DMS 273 (cell line): Measurements from ENCODE around the gene PALLD.
A peak's percentile ranks its signal among the peaks of the same experiment; 100 is the strongest.

ENCODE experiments used
- DNase-seq: peaks from one replicate; lab custom pipeline; 2025; ENCODE audit not compliant: unreplicated experiment; lab: John Stamatoyannopoulos, UW

PALLD gene

GRCh38 chr4:168844353-168845049, 347.6 kb downstream of the PALLD start:
- no peak for DNase-seq

GRCh38 chr4:168845897-168846296, 349.0 kb downstream of the PALLD start:
- no peak for DNase-seq

- no peak for DNase-seq
These were observed 349.6 kb downstream of the PALLD start for GRCh38 chr4:168846414-168846813.

DNA sequence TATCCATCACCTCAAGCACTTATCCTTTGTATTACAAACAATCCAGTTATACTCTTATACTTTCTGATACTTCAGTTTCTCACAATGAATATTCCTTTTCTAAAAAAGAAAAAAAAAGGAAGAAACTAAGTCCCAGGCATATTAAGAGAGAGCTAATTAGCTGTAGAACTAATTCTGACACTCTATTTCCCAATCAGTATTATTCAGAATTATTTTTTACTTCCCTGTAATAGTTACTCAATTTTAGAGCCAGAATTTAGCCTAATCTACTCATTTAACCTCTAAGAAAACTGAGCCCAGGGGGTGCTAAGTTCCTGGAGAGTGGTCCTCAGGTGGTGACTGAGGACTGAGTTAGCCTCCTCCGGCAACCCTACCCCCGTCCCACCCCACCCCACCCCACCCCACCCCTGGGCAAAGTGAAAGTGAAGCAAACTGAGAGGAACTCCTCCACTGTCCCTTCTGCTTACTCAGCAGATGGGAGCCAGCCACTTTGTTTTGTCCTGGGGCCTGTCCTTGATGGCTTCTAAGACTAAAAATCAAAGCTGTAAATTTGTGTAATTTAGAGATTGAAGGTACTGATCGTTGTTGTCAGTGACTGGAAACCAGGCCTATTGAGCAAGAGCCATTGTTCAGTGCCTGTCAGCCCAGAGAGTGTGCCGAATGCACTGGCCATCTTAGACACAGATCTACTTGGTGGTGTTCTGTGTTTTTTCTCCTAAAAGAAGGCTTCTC, 351.1 kb downstream of the PALLD start:
- DNase-seq, result peak; percentile 6

DNA sequence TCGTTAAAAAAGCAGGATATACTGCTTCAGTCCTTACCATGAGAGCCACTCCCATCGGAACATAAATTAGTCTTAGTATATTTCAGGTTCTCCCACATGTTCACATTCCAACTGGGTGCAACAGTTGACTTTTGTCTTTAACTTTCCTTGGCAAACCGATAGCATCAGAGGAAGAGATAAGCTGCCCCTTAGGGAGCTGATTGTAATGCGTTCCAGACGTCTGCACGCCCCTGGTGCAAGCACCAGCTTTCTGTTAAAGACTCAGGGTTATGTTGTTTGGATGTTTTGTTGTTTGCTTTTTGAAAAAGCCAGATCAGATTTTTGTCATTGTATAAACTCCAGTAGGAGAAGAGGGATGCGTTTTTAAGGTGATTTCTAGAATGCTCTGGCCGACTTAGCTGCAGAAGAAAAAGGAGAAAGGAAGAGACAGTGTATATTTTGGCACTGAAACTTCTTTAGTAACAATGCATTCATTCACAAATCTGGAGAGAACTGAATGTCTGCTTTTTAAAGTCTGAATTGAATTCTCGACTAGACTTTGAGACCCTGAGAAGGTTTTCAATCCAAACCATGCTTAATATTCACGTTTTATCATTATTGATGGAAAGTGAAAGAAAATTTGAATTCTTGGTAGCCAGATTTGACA, 352.3 kb downstream of the PALLD start:
- peak; percentile 21 for DNase-seq

- DNase-seq, result no peak
These were observed 353.1 kb downstream of the PALLD start for GRCh38 chr4:168849997-168850396.

DNA sequence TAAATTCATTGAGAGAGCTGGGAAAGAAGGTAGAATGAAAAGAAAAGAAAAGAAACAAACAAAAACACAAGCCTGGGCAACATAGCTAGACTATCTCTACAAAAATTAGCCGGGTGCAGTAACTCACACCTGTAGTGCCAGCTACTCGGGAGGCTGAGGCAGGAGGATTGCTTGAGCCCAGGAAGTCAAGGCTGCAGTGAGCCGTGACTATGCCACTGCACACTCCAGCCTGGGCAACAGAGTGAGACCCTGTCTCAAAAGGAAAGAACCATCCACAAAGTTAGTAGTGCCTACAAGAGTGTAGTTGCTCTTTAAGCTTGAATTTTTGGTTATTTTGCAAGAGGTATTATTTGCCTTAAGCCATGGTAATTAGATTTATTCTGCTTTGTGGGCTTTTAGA, 355.5 kb downstream of the PALLD start:
- DNase-seq, result no peak

GRCh38 chr4:168852933-168853713, 356.3 kb downstream of the PALLD start:
- DNase-seq, result no peak

DNA sequence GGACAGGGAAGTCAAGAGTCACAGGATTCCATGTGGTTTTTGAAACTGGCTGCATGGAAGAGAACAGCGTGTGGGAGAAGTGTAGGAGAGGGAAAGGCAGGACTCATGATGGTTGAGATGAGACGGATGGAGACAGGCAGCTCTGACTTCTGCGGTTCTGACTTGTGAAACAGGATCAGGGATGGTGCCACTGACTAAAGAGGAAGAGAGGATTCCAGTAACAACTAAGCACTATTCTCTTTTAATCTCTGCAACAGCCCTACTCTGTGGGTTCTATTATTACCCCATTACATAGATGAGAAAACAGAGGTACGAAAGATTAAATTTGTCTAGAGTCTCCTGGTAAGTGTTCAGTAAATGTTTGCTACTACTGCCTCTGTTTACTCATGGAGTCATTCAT, 356.9 kb downstream of the PALLD start:
- no peak for DNase-seq

- no peak for DNase-seq
These were observed 357.6 kb downstream of the PALLD start for GRCh38 chr4:168854350-168854921.

- DNase-seq, result no peak
These were observed 359.5 kb downstream of the PALLD start for GRCh38 chr4:168856312-168856711.

DNA sequence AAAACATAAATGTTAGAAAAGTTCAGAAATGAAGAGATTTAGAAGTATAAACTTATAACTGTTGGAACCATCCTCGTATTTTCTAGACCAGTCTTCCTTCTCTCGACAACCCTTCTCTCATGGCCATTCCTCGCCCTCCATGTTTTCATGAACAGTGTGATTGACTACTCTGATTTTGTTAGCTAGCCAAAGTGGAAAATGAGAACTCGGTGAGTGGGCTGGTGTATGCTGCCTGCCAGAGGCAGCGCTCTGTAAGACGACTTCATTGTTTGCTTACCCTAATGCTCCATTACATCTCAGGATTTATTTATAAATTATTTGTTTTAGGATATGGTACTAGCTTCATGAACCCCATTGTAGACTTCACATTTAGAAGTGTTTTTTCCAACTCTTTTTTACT, 360.2 kb downstream of the PALLD start:
- no peak for DNase-seq

DNA sequence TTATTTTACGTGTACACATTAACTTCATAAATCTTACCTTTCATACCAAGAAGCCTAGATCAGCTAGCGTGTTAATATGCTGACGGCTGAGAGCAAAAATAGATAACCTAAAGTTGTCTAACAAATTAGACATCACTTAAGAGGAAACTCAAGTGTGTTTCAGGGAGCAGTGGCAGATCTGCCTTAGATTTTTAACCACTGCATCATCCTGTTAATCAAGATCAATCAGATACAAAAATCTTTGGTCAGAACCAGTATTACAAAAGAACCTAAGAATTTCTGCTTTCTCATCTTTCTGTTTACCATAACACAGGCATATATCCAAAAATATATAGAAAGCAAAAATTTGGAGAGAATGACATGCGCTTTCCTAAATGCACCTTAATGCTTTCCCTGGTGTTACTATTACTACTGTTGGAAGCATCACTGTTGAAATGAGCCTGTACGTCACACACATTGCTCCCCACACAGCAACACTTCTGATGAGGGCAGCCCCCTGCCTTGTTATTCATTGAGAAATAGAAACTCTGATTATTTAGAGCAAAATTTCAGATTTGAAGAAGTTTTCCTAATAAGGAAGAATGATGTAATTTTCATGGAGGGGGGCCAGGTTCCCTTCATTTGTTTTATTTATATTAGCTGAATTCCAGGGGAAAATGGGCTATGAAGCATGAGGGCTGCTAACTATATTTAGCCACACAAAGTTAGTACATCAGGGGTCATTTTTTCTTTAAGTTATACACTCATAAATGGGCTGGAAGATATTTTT, 360.9 kb downstream of the PALLD start:
- no peak for DNase-seq

GRCh38 chr4:168859100-168859499, 362.2 kb downstream of the PALLD start:
- no peak for DNase-seq

GRCh38 chr4:168859888-168860694, 363.2 kb downstream of the PALLD start:
- DNase-seq, result no peak

DNA sequence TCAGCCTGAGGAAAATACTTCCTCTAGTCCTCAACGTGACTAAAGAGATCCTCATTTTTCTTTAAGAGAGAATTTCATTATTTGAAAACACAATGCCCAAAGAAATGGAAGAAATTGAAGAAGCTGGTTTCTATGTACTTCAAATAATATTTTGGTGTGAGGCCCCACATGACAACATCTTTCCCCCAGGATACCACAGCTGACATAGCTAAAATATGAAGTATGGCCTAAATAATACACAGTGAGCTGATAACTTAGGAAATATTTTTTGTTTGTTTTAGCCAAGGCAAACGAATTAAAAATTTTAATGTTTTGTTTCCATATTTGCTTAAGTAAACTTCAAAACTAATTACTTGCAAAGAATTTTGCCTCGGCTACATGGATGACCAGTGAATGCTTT, 364.0 kb downstream of the PALLD start:
- no peak for DNase-seq

GRCh38 chr4:168863719-168864647, 367.1 kb downstream of the PALLD start:
- DNase-seq, result no peak

- DNase-seq, result no peak
These were observed 368.1 kb downstream of the PALLD start for GRCh38 chr4:168864821-168865541.
